ENCODE data around the gene USP48.

The USP48 gene

DNA sequence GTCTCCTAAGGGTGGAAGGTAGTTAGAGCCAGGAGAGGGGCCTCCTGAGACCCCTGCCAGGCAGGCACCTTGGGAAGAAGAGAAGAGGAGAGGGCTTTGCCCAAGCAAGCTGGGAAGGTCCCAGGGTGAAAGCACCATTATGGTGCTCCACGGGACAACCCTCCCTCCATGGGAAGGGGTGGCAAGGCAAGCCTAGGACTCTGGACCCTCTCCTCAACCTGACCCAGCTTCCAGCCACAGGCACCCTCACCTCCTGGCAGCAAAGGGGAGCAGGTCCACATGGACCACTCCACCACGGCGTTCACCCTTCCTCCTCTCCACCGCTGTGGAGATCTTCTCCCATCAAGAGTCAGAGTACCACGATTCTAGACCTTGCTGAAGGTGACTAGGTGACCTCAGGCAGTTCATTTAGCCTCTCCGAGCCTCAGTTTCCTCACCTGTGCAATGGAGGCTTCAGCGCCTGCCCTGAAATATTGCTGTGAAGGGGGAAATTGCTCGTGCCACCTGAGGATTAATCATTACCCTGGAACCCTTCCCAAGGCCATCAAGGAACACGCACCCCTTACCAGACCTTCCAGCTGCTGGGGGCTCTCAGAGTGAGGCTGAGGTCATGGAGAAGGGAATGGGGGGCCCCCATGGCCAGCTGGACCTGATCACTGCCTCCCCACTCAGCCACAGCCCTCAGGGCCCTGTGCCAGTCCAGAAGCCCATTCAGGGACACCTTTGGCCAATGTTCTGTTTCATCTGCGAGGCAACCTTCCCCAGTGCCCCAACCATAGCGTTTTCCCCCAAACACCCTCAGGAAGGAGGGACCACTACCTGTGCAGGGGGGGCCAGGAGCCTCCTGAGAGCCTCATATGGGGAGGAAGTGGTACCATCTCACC, 115.4 kb downstream of the USP48 start:
- Histone ChIP-seq H3K4me1 (peaks cover 69 to 88% (median 78%) of the 10 kb centered on the region in 10 experiments), H3K9ac (peak overlapping the region in 1 of 11 experiments; percentile 15; a peak in 3 of 22 replicates), H3K4me2 (peak overlapping the region; percentile 86 to 99 (median 98)), H3K27ac (no peak overlapping the region; a peak in 1 of 22 replicates), H3K9me3 (replicated peaks in 1 of 11) (no peaks in the 10 kb centered on the region), H3K27me3 (peaks cover 0 to 25% (median 16%) of the 10 kb centered on the region in 11 experiments; a peak in 16 of 22 replicates), H3K36me3 (no peaks in the 10 kb centered on the region), H4K20me1 (peaks cover 0 to 54% (median 2%) of the 10 kb centered on the region in 11 experiments; a peak in 10 of 22 replicates), H3K4me3 (peak overlapping the region in 1 of 10 experiments; percentile 60; a peak in 2 of 20 replicates)
- no peak for TF ChIP-seq Cebpa-rat (IDR thresholded peaks at IDR 0.05)

GRCh38 chr1:21666576-21667320, 116.2 kb downstream of the USP48 start:
- Histone ChIP-seq H3K4me2 (peak overlapping the region; percentile 67 to 99 (median 96)), H3K36me3 (no peaks in the 10 kb centered on the region), H3K9ac (peak overlapping the region in 5 of 11 experiments; percentile 5 to 52 (median 46); a peak in 10 of 22 replicates), H3K9me3 (replicated peaks in 1 of 11) (no peaks in the 10 kb centered on the region), H3K27me3 (peaks cover 0 to 25% (median 16%) of the 10 kb centered on the region in 11 experiments; a peak in 16 of 22 replicates), H3K27ac (peak overlapping the region in 5 of 11 experiments; percentile 43 to 61 (median 49); a peak in 8 of 22 replicates), H4K20me1 (peaks cover 0 to 52% (median 0%) of the 10 kb centered on the region in 11 experiments; a peak in 8 of 22 replicates), H3K4me3 (no peak overlapping the region), H3K4me1 (peaks cover 64 to 81% (median 72%) of the 10 kb centered on the region in 10 experiments)
- TF ChIP-seq Cebpa-rat (IDR thresholded peaks at IDR 0.05): no peak

DNA sequence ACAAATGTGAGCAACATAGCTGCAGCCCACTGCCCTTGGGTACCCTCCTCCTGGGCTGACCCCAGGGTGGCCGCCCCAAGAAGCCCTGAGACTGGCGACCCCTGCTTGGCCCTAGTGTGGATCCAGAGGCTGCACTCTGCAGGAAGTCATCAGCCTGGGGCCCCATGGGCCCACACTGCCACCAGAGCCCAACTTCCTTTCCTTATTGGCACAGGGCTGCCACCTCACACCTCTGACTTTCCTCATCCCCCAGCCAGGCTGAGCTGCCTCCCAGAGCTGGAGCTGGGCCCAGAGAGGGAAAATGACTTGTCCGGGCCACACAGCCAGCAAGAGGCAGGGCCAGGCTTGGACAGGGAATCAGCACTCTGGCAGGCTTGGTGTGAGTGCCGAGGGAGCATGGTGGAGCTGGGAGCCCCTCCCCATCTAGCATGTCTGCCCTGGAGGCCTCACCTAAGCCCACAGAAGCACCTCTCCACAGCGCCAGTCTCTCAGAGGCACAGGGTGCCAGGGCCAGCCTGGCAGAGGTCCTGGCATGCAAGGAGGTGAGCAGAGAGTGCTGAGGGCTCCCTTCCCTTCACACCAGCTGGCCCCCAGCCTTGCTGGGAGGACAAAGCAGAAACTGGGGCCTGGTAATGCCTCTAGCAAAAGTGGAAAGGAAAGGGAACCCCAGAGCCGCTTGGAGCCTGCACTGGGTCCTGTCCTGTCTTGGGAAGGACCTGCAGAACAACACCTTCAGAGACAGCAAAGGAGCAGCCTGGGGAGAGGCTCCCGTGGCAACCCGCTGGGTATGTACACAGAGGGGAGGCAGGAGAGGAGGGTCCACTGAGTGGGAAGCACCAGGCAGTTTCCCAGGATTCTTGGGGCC, 117.0 kb downstream of the USP48 start:
- H3K4me1 ChIP-seq: peaks cover 61 to 78% (median 71%) of the 10 kb centered on the region in 10 experiments
- peak overlapping the region; percentile 67 to 99 (median 96) for H3K4me2 ChIP-seq
- no peaks in the 10 kb centered on the region for H3K36me3 ChIP-seq
- H4K20me1 ChIP-seq: peaks cover 0 to 44% (median 0%) of the 10 kb centered on the region in 11 experiments; a peak in 6 of 22 replicates
- H3K9me3 ChIP-seq (replicated peaks in 1 of 11): no peaks in the 10 kb centered on the region
- peak overlapping the region in 9 of 11 experiments; percentile 9 to 61 (median 48); a peak in 16 of 22 replicates for H3K27ac ChIP-seq
- H3K27me3 ChIP-seq: peaks cover 0 to 25% (median 16%) of the 10 kb centered on the region in 11 experiments; a peak in 16 of 22 replicates
- no peak overlapping the region; a peak in 1 of 20 replicates for H3K4me3 ChIP-seq
- H3K9ac ChIP-seq: peak overlapping the region in 9 of 11 experiments; percentile 4 to 52 (median 29); a peak in 13 of 22 replicates
- no peak for TF ChIP-seq Cebpa-rat (IDR thresholded peaks at IDR 0.05)

- H3K36me3 ChIP-seq: no peaks in the 10 kb centered on the region
- peaks cover 0 to 40% (median 0%) of the 10 kb centered on the region in 11 experiments; a peak in 6 of 22 replicates for H4K20me1 ChIP-seq
- H3K4me3 ChIP-seq: no peak overlapping the region
- H3K4me2 ChIP-seq: peak overlapping the region; percentile 67 to 99 (median 96)
- H3K27ac ChIP-seq: peak overlapping the region in 8 of 11 experiments; percentile 9 to 61 (median 46); a peak in 9 of 22 replicates
- no peaks in the 10 kb centered on the region for H3K9me3 ChIP-seq (replicated peaks in 1 of 11)
- no peak for TF ChIP-seq Cebpa-rat (IDR thresholded peaks at IDR 0.05)
- H3K9ac ChIP-seq: peak overlapping the region in 5 of 11 experiments; percentile 4 to 49 (median 35); a peak in 3 of 22 replicates
- H3K4me1 ChIP-seq: peaks cover 57 to 71% (median 66%) of the 10 kb centered on the region in 10 experiments
- H3K27me3 ChIP-seq: peaks cover 0 to 25% (median 16%) of the 10 kb centered on the region in 11 experiments; a peak in 16 of 22 replicates
These were observed 118.0 kb downstream of the USP48 start for GRCh38 chr1:21664806-21665588.

DNA sequence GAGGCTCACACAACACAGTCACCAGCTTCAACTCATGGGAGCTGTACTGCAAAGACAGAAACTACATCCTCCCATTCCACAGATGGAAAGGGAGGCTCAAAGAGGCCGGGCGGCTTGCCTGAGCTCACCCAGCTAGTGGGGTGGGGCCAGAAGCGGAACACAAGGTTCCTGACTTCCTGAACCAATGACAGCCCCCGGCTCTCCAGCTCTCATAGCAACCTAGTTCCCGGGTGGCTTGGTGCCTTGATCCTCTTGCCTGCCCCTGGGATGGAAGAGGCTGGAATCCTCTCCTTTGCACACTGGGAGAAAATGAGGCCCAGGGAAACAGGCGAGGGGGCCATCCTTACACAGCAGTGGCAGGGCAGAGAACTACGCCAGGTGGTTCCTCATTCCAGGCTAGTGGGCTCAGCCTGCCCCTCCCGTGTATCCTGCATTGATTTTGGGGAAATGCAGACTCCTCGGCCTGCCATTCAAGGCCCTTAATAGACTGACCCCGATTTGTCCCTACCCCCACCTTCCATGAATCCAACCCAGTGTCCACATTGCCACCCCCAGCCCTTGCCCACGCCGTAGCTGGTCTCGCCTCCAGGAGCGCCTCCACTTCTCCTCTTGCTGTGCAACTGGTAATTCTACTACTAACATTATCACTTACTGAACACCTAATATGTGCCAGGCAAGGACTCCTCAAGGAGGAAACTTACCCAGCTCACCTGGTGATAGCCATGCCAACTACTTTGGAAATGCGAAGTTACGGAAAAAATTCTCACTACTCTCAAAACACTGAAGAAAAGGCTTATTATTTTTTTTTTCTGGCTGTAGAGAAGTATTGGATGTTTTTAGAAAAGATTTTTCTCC, 118.8 kb downstream of the USP48 start:
- H3K9ac ChIP-seq: peak overlapping the region in 2 of 11 experiments; percentile 0 to 27; a peak in 1 of 22 replicates
- H3K36me3 ChIP-seq: no peaks in the 10 kb centered on the region
- peaks cover 54 to 70% (median 66%) of the 10 kb centered on the region in 10 experiments for H3K4me1 ChIP-seq
- H3K27me3 ChIP-seq: peaks cover 0 to 24% (median 19%) of the 10 kb centered on the region in 11 experiments; a peak in 16 of 22 replicates
- H3K9me3 ChIP-seq (replicated peaks in 1 of 11): no peaks in the 10 kb centered on the region
- peaks cover 0 to 47% (median 6%) of the 10 kb centered on the region in 11 experiments; a peak in 12 of 22 replicates for H4K20me1 ChIP-seq
- no peak for TF ChIP-seq Cebpa-rat (IDR thresholded peaks at IDR 0.05)
- H3K27ac ChIP-seq: no peak overlapping the region
- H3K4me2 ChIP-seq: peak overlapping the region; percentile 44 to 98 (median 83)
- H3K4me3 ChIP-seq: peak overlapping the region in 2 of 10 experiments; percentile 40 to 43; a peak in 3 of 20 replicates

GRCh38 chr1:21663248-21663950, 119.5 kb downstream of the USP48 start:
- Histone ChIP-seq H3K4me3 (no peak overlapping the region), H3K9ac (0 out of 22 replicates have a peak overlapping the region, but pooled peaks of 1 of the 11 experiments have one; percentile 0), H3K36me3 (no peaks in the 10 kb centered on the region), H3K4me1 (peaks cover 50 to 63% (median 60%) of the 10 kb centered on the region in 10 experiments), H3K27ac (no peak overlapping the region), H4K20me1 (peaks cover 0 to 46% (median 6%) of the 10 kb centered on the region in 11 experiments; a peak in 12 of 22 replicates), H3K27me3 (peaks cover 0 to 18% (median 14%) of the 10 kb centered on the region in 11 experiments; a peak in 16 of 22 replicates), H3K4me2 (peak overlapping the region; percentile 44 to 98 (median 83)), H3K9me3 (replicated peaks in 1 of 11) (no peaks in the 10 kb centered on the region)
- no peak for TF ChIP-seq Cebpa-rat (IDR thresholded peaks at IDR 0.05)

Measured in BLaER1 treated with 17β-estradiol and CSF1 and Interleukin-3, amounts not matched to agents 10 nM and 100 nM (cell line).